ENCODE measurements around the gene IFT43. TPM values are rescaled to one million over a fixed set of nuclear protein-coding genes. Genes with fewer than 3 reads are reported as not detected.
A peak's percentile ranks its signal among the peaks of the same experiment; 100 is the strongest.
"Not testable (repeated sequence)": the region's sequence is repeated elsewhere in the genome, so short reads cannot be mapped to it uniquely, and the experiment has no call there.

IFT43 gene
- total RNA-seq, 1 donor from 2014 or later = 21.9 TPM

DNA sequence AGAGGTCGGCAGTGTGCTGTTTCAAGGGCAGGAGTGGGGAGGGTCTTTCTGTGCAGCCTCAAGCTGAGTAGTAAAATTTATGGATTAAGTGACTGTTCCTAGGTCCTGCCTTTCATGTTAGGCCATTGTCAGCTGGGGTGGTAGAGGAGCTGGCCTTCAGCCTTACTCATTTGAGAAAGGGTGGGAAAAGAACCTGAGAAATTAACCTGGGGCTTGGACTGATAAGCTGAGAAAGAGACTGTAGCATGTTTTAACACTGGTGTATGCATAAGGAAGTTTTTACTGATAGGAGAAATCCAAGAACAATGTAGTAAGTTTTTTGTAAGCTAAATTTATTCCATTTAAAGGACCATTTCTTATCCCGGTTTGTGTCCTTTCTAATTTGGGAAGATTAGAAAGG is 20.7 kb downstream of the IFT43 start:
- no peak for DNase-seq
- no peak for ATAC-seq

DNA sequence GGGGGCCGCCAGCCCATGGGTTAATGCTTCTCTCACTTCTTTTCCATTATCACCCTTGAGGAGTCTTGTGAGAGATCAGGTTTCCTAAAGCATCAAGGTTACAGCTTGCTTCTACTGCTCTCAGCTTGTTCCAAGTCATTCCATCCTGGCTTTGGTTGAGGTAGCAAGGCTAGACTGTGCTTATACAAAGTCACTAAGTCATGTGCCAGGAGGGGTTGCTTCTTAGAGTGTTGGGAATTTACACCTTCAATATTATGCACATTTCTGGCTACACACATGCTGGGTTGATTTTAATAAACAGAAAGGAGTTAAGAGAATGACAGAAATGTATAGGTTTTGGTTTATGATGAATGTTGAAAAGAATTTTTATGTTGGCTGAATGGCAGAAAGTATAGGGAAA is 21.8 kb downstream of the IFT43 start:
- intact Hi-C loops (cut with DNase I) = no loop called here
- no peak for DNase-seq
- peaks cover 36% of the 10 kb centered on the region for H3K36me3 ChIP-seq

More for the DNA sequence above, 20.7 kb downstream of the IFT43 start:
- Histone ChIP-seq H3K4me3 (no peak overlapping the region), H3K36me3 (peaks cover 42% of the 10 kb centered on the region), H3K9me3 (peaks cover 4% of the 10 kb centered on the region), H3K27ac (no peak overlapping the region), H3K4me1 (no peaks in the 10 kb centered on the region), H3K27me3 (ENCODE audit: low read depth) (no peaks in the 10 kb centered on the region)
- TF ChIP-seq, protein P1, sequence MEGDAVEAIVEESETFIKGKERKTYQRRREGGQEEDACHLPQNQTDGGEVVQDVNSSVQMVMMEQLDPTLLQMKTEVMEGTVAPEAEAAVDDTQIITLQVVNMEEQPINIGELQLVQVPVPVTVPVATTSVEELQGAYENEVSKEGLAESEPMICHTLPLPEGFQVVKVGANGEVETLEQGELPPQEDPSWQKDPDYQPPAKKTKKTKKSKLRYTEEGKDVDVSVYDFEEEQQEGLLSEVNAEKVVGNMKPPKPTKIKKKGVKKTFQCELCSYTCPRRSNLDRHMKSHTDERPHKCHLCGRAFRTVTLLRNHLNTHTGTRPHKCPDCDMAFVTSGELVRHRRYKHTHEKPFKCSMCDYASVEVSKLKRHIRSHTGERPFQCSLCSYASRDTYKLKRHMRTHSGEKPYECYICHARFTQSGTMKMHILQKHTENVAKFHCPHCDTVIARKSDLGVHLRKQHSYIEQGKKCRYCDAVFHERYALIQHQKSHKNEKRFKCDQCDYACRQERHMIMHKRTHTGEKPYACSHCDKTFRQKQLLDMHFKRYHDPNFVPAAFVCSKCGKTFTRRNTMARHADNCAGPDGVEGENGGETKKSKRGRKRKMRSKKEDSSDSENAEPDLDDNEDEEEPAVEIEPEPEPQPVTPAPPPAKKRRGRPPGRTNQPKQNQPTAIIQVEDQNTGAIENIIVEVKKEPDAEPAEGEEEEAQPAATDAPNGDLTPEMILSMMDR (IDR thresholded peaks at IDR 0.05) = no peak
- intact Hi-C loops (cut with DNase I) = no loop called here

DNA sequence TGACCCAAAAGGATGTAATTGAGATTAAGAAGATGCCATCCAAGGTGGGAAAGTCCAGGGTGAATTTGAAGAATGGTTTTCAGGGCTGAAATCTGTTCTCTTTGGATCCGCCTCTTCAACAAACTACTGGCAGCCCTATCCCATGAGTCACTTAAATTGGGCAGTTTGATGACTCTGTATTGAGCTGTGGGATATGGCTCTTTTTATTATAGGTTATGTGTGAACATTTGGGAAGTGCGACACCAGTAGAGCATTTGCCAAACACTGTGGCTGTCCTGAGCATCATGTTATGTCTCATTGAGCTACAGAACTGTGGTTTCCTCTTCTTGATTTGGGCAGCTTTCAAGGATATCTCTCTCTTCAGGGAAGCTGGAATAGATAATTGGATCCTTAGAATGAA is 22.3 kb downstream of the IFT43 start:
- H3K4me3 ChIP-seq = no peak overlapping the region
- intact Hi-C loops (cut with DNase I) = no loop called here
- peaks cover 4% of the 10 kb centered on the region for H3K9me3 ChIP-seq
- H3K27me3 ChIP-seq (ENCODE audit: low read depth) = no peaks in the 10 kb centered on the region
- H3K4me1 ChIP-seq = no peaks in the 10 kb centered on the region
- no peak overlapping the region for H3K27ac ChIP-seq
- TF ChIP-seq, protein P1 (IDR thresholded peaks at IDR 0.05) = no peak
- ATAC-seq = no peak
- no peak for DNase-seq
- H3K36me3 ChIP-seq = peaks cover 41% of the 10 kb centered on the region

More for the DNA sequence above, 21.8 kb downstream of the IFT43 start:
- H3K27ac ChIP-seq = no peak overlapping the region
- no peaks in the 10 kb centered on the region for H3K27me3 ChIP-seq (ENCODE audit: low read depth)
- ATAC-seq = no peak
- peaks cover 4% of the 10 kb centered on the region for H3K9me3 ChIP-seq
- no peaks in the 10 kb centered on the region for H3K4me1 ChIP-seq
- TF ChIP-seq, protein P1 (IDR thresholded peaks at IDR 0.05) = no peak
- H3K4me3 ChIP-seq = no peak overlapping the region

DNA sequence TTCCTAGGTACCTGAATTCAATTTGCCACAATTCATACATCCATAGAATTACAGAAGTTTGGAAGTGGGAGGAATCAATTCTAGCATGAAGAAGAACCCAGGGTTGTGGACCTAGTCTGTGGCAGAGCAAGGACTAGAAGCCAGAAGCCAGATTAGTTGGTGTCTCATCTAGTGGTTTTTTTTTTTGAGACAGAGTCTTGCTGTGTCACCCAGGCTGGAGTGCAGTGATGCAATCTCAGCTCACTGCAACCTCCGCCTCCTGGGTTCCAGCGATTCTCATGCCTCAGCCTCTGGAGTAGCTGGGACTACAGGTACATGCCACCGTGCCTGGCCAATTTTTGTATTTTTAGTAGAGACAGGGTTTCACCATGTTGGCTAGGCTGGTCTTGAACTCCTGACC is 24.1 kb downstream of the IFT43 start:
- H3K4me3 ChIP-seq; H3K4me1 ChIP-seq; DNase-seq; H3K27ac ChIP-seq; intact Hi-C loops (cut with DNase I); ATAC-seq; H3K9me3 ChIP-seq; H3K27me3 ChIP-seq (ENCODE audit: low read depth): not testable (repeated sequence)
- peaks cover 52% of the 10 kb centered on the region for H3K36me3 ChIP-seq

DNA sequence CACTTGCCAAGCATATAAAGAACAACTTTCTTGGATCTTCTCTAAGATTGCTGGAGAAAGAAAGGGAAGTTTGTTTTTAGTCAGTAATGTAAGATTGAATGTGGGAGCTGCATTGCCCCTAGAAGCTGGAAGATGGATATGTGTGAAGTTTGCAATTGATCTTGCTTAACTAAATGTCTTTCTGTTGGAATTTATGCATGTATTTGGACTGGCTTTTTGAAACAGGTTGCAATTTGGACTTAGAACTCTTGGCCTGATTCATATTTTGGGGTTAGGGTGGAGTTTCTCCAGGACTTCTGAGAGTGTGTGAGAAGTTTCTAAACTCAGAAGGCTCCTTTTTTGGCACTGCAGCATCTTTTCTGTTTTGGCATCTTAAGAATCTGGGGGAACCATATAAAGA is 26.4 kb downstream of the IFT43 start:
- peaks cover 41% of the 10 kb centered on the region for H3K36me3 ChIP-seq

DNA sequence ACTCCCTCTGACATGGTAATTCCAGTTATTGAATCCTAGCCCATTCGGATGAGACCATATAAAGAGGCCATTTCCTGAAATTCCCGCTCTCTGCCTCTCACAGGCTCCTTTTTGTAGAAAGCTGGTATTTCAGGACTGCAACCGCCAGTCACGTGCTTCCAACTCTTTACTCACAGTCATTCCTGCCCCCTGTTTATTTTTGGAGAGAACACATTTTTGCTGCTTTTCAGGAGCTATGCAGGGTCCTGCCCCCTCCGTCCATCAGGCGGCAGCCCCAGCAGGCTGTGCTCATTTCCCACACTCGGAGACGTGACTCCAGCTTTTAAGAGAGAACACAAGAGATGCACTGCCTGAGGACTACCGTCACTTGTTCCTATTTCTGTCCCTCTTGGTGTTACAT is 26.8 kb downstream of the IFT43 start:
- no peak for DNase-seq

More for the DNA sequence above, 26.4 kb downstream of the IFT43 start:
- intact Hi-C loops (cut with DNase I) = no loop called here
- Histone ChIP-seq H3K27me3 (ENCODE audit: low read depth) (no peaks in the 10 kb centered on the region), H3K4me3 (no peak overlapping the region), H3K9me3 (no peaks in the 10 kb centered on the region), H3K27ac (no peak overlapping the region), H3K4me1 (no peaks in the 10 kb centered on the region)
- TF ChIP-seq, protein P1 (IDR thresholded peaks at IDR 0.05) = no peak
- ATAC-seq = no peak
- no peak for DNase-seq

More for the DNA sequence above, 26.8 kb downstream of the IFT43 start:
- TF ChIP-seq, protein P1 (IDR thresholded peaks at IDR 0.05) = no peak
- H3K36me3 ChIP-seq = peaks cover 41% of the 10 kb centered on the region
- H3K4me3 ChIP-seq = no peak overlapping the region
- no peaks in the 10 kb centered on the region for H3K4me1 ChIP-seq
- intact Hi-C loops (cut with DNase I) = no loop called here
- ATAC-seq = peak; percentile 68 to 87
- no peaks in the 10 kb centered on the region for H3K27me3 ChIP-seq (ENCODE audit: low read depth)
- H3K27ac ChIP-seq = peak overlapping the region; percentile 60
- H3K9me3 ChIP-seq = no peaks in the 10 kb centered on the region

Measured in lower lobe of right lung (tissue), 2 donors.